Coronary artery (tissue), 2 donors: Measurements from ENCODE around the gene CLCN6.

ENCODE experiments used
- DNase-seq: peaks from one replicate; pipeline ENCODE4 v3.0.0-alpha.2; 2017; ENCODE audit warnings: low spot score
- H3K27ac ChIP-seq, 2 donors: fragments of 200-600 bp; sonication (generic); one replicate each; pipeline ENCODE4 v1.5.1; 2016 to 2019
- H3K4me3 ChIP-seq: fragments of 200-600 bp; sonication (generic); 2 replicates; pipeline ENCODE4 v1.5.1; 2016; ENCODE audit warnings: mild to moderate bottlenecking, moderate library complexity
- CTCF ChIP-seq: fragments of 200-600 bp; sonication (generic); IDR thresholded peaks from one replicate; pipeline ENCODE4 v1.5.1; 2019; ENCODE audit warnings: antibody characterized with exemption

The CLCN6 gene

GRCh38 chr1:11838349-11839272, 32.6 kb downstream of the CLCN6 start:
- DNase-seq = peak; percentile 78
- peak; percentile 99 for TF ChIP-seq CTCF
- Histone ChIP-seq H3K4me3 (no peak overlapping the region), H3K27ac (no peak overlapping the region)

- no peak for DNase-seq
- Histone ChIP-seq H3K4me3 (no peak overlapping the region), H3K27ac (no peak overlapping the region)
- TF ChIP-seq CTCF = no peak
Observed at GRCh38 chr1:11839727-11840705, 34.0 kb downstream of the CLCN6 start.

DNA sequence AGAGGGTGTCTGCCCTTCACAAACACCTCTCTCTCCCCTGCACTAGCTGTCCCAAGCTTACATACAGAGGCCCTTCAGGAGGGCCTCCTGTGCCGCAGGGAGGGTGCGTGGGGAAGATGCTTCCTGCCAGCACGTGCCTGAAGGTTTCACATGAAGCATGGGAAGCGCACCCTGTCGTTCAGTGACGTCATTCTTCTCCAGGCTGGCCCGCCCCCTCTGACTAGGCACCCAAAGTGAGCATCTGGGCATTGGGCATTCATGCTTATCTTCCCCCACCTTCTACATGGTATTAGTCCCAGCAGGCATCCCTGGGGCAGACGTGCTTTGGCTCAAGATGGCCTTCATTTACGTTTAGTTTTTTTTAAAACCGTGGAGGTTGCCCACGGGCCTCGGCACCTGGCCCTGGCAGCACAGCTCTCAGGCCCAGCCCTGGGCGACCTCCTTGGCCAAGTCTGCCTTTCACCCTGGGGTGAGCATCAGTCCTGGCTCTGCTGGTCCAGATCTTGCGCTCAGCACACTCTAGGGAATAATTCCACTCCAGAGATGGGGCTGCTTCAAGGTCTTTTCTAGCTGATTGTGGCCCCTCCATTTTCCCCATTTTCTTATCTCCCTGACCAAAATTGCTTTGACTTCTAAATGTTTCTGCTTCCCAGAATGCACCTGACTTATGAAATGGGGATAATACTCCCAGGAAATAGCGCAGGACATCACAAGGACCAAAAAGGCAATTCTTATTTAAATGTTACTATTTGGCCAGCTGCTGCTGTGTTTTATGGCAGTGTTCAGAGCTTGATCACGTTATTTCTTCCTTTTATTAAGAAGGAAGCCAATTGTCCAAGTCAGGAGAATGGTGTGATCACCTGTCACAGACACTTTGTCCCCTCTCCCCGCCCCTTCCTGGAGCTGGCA, 35.5 kb downstream of the CLCN6 start:
- Histone ChIP-seq H3K27ac (no peak overlapping the region), H3K4me3 (no peak overlapping the region)
- DNase-seq = no peak
- no peak for TF ChIP-seq CTCF

DNA sequence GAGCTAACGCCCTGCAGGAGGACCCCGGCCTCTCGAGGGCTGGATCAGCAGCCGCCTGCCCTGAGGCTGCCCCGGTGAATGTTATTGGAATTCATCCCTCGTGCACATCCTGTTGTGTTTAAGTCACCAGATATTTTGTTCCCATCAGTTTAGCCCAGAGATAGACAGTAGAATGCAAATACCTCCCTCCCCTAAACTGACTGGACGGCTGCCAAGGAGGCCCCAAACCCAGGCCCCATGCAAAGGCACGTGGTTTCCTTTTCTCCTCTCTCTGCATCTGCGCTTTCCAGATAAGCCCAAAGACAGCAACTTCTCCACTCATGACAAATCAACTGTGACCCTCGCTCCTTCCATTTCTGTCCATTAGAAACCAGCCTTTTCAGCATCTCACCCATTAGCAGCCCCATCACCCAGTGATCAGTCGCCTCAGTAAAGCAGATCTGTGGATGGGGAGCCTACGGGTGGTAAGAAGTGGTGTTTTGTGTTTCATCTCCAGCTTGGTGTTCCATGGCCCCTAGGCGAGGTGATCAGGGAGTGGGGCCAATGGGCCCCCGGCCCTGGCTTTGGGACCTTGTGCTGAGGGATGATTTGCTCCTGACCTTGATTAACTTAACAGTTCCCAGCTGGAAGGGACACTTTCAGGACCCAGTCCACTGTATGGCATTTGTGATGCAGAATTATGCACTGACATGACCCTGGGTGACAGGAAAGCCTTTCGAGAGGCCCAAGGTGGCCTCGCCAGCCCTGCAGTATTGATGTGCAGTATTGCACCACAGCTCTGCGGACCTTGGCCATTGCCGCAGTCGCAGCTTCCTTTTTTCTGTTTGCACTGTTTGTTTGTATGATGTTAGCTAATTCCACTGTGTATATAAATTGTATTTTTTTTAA, 36.4 kb downstream of the CLCN6 start:
- Histone ChIP-seq H3K4me3 (no peak overlapping the region), H3K27ac (no peak overlapping the region)
- no peak for DNase-seq
- TF ChIP-seq CTCF = no peak

GRCh38 chr1:11845641-11846335, 39.8 kb downstream of the CLCN6 start:
- H3K4me3 ChIP-seq = no peak overlapping the region
- TF ChIP-seq CTCF = no peak
- no peak for DNase-seq
- no peak overlapping the region for H3K27ac ChIP-seq
